Liver (tissue), 9 donors: ENCODE results near the gene ARF5. TPM values are rescaled to one million over a fixed set of nuclear protein-coding genes. Genes with fewer than 3 reads are reported as not detected.

Experiments used
- DNase-seq: peaks from one replicate; pipeline ENCODE4 v3.0.0-alpha.2; 2017; ENCODE audit warnings: low spot score
- H3K27ac ChIP-seq, 2 donors: one replicate each; pipeline ENCODE4 v1.7.0; 2013; ENCODE audit warnings: inconsistent platforms in 2 of 2, low read length in 2 of 2, control low read depth in 1 of 2, low read depth in 1 of 2, mild to moderate bottlenecking in 1 of 2
- H3K27me3 ChIP-seq, 4 donors: one replicate each; pipeline versions ENCODE4 v1.6.1 to v1.7.0; 2013; ENCODE audit warnings: low read length in 3 of 4, inconsistent platforms in 1 of 4, mild to moderate bottlenecking in 1 of 4, moderate library complexity in 1 of 4; ENCODE audit not compliant: control insufficient read depth in 4 of 4, insufficient read depth in 4 of 4
- H3K36me3 ChIP-seq, 4 donors: one replicate each; pipeline versions ENCODE4 v1.6.1 to v1.7.0; 2013; ENCODE audit warnings: low read length in 3 of 4, mild to moderate bottlenecking in 3 of 4, low read depth in 1 of 4, moderate library complexity in 1 of 4; ENCODE audit not compliant: control insufficient read depth in 4 of 4, insufficient read depth in 3 of 4
- H3K4me1 ChIP-seq, 4 donors: one replicate each; pipeline versions ENCODE4 v1.6.1 to v1.7.0; 2013; ENCODE audit warnings: low read length in 3 of 4, mild to moderate bottlenecking in 3 of 4, moderate library complexity in 1 of 4; ENCODE audit not compliant: control insufficient read depth in 4 of 4, insufficient read depth in 4 of 4
- H3K4me3 ChIP-seq, 3 donors: one replicate each; pipeline versions ENCODE4 v1.6.1 to v1.7.0; 2013; ENCODE audit warnings: low read length in 3 of 3, control low read depth in 1 of 3, low read depth in 1 of 3, mild to moderate bottlenecking in 1 of 3
- H3K9ac ChIP-seq, 2 donors: one replicate each; pipeline ENCODE4 v1.7.0; 2013; ENCODE audit warnings: low read length in 2 of 2, mild to moderate bottlenecking in 2 of 2, moderate library complexity in 2 of 2, control low read depth in 1 of 2, low read depth in 1 of 2
- H3K9me3 ChIP-seq, 4 donors: one replicate each; pipeline versions ENCODE4 v1.6.1 to v1.7.0; 2013; ENCODE audit warnings: low read length in 3 of 4; ENCODE audit not compliant: control insufficient read depth in 4 of 4
- EGR1 ChIP-seq, 2 donors: IDR thresholded peaks; 2 replicates each; pipeline ENCODE4 v1.6.1; 2016 to 2018; ENCODE audit warnings: antibody characterized with exemption in 2 of 2, low read depth in 2 of 2
- FOXA1 ChIP-seq: IDR thresholded peaks from 2 replicates; pipeline ENCODE4 v1.6.1; 2016; ENCODE audit warnings: antibody characterized with exemption
- FOXA2 ChIP-seq: IDR thresholded peaks from 2 replicates; pipeline ENCODE4 v1.6.1; 2016; ENCODE audit warnings: antibody characterized with exemption
- GABPA ChIP-seq, 2 donors: IDR thresholded peaks in 1 of 2; conservative IDR thresholded peaks in 1 of 2; 2 replicates each; pipeline ENCODE4 v1.6.1; 2016; ENCODE audit warnings: antibody characterized with exemption in 2 of 2, mild to moderate bottlenecking in 1 of 2, moderate library complexity in 1 of 2
- HNF4A ChIP-seq, 2 donors: conservative IDR thresholded peaks; 2 replicates each; pipeline ENCODE4 v1.6.1; 2016; ENCODE audit warnings: antibody characterized with exemption in 2 of 2, mild to moderate bottlenecking in 2 of 2
- HNF4G ChIP-seq: IDR thresholded peaks from 2 replicates; pipeline ENCODE4 v1.6.1; 2016; ENCODE audit warnings: antibody characterized with exemption
- JUND ChIP-seq, 2 donors: IDR thresholded peaks; 2 replicates each; pipeline ENCODE4 v1.6.1; 2016; ENCODE audit warnings: antibody characterized with exemption in 2 of 2
- NR2F2 ChIP-seq: IDR thresholded peaks from 2 replicates; pipeline ENCODE4 v1.6.1; 2016; ENCODE audit warnings: antibody characterized with exemption
- RAD21 ChIP-seq, 2 donors: IDR thresholded peaks; 2 replicates each; pipeline ENCODE4 v1.6.1; 2016; ENCODE audit warnings: antibody characterized with exemption in 2 of 2, mild to moderate bottlenecking in 2 of 2
- RXRA ChIP-seq, 2 donors: IDR thresholded peaks; 2 replicates each; pipeline ENCODE4 v1.6.1; 2017 to 2018; ENCODE audit warnings: antibody characterized with exemption in 2 of 2, mild to moderate bottlenecking in 1 of 2
- SP1 ChIP-seq: IDR thresholded peaks from 2 replicates; pipeline ENCODE4 v1.6.1; 2018; ENCODE audit warnings: antibody characterized with exemption, mild to moderate bottlenecking
- TAF1 ChIP-seq: conservative IDR thresholded peaks from 2 replicates; pipeline ENCODE4 v1.6.1; 2016; ENCODE audit warnings: antibody characterized with exemption, mild to moderate bottlenecking
- YY1 ChIP-seq: IDR thresholded peaks from 2 replicates; pipeline ENCODE4 v1.6.1; 2016; ENCODE audit warnings: antibody characterized with exemption, mild to moderate bottlenecking
- WGBS: extraction: QIAGEN DNeasy Blood & Tissue Kit; methylation state at CpG from one replicate; pipeline ENCODE4 v1.1.7; 2013; 5-methylcytosine and 5-hydroxymethylcytosine counted together
- polyA plus RNA-seq, 2 donors: library from polyadenylated mRNA; stranded (reverse) in 1 of 2; unstranded in 1 of 2; fragments of 200-250 nt in 1 of 2; fragments of >200 nt in 1 of 2; fragmentation: Nextera tagmentation in 1 of 2; extraction: Ambion mirVana in 1 of 2; gene quantifications; one replicate each; pipeline versions ENCODE4 v1.2.1 to v1.2.3, GENCODE V29; 2013 to 2015
- total RNA-seq, 2 donors: library from RNA; depleted of rRNA; stranded (reverse); fragments of >200 nt; gene quantifications; one replicate each; pipeline ENCODE4 v1.2.3, GENCODE V29; 2014
- TF ChIP-seq, protein P1 (sequence below): IDR thresholded peaks from 2 replicates; pipeline ENCODE4 v1.6.1; 2016; ENCODE audit warnings: antibody characterized with exemption
- TF ChIP-seq, protein P2 (sequence below): IDR thresholded peaks from 2 replicates; pipeline ENCODE4 v1.6.1; 2016; ENCODE audit warnings: antibody characterized with exemption
- TF ChIP-seq, protein P3 (sequence below): IDR thresholded peaks from 2 replicates; pipeline ENCODE4 v1.6.1; 2016; ENCODE audit warnings: antibody characterized with exemption
- TF ChIP-seq, protein P4 (sequence below): fragments of 150-350 bp; IDR thresholded peaks from 2 replicates; pipeline ENCODE4 v1.5.1; 2017; ENCODE audit warnings: improper control_type of control experiment, low read depth, low read length; ENCODE audit not compliant: missing input control
- TF ChIP-seq, protein P5 (sequence below): IDR thresholded peaks from 2 replicates; pipeline ENCODE4 v1.6.1; 2016; ENCODE audit warnings: antibody characterized with exemption, mild to moderate bottlenecking
- donor health status: healthy.
- donor health status: healthy.
- donor health status: healthy.
- donor health status: healthy.
- donor health status: healthy.

Gene ARF5
- total and polyA plus RNA-seq, 4 donors, result 47.8 to 90.0 (median 55.4) TPM

DNA sequence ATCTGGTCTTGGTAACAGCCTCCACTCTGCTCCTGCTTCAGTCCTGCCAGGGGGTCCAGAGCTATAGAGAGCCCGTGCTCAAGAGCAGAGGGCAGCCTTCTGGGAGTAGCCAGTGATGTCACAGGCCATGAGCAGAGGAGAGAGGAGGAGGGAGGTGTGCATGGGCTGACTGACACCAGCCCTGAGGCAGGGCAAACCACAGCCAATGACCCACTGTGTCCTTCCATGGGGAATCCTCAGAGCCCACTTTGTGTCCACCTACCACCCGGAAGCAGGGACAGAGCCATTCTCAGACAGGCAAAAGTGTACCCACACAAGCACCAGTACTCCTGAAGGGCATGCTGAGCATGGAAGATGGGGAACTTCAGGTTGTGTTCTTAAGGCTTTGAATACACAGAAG lies 29.8 kb downstream of the ARF5 start, which contains the start of gene PAX4:
Gene PAX4, minus strand, starts transcription at position 101 of the 400 bp plus-strand sequence. CDS start 2,214 bp downstream, outside the sequence.
- H3K27ac ChIP-seq, result no peak within 1 kb of the TSS
- no peak within 1 kb of the TSS for H3K9ac ChIP-seq
- WGBS, result 46% methylated on average over 2 of the region's 2 CpGs
- H3K4me1 ChIP-seq, result peaks cover 0 to 5% (median 0%) of the 10 kb centered on the region in 4 donors
- peaks cover 0 to 14% (median 3%) of the 10 kb centered on the region in 4 donors for H3K27me3 ChIP-seq
- TF ChIP-seq RAD21 (IDR thresholded peaks at IDR 0.05) (no peak), TAF1 (no peak), FOXA1 (no peak), JUND (IDR thresholded peaks at IDR 0.05) (no peak), FOXA2 (no peak), GABPA (IDR thresholded peaks at IDR 0.05 in 1 of 2, conservative IDR thresholded peaks at IDR 0.05 in 1 of 2) (no peak), RXRA (IDR thresholded peaks at IDR 0.05) (no peak), HNF4A (conservative IDR thresholded peaks at IDR 0.05) (no peak), EGR1 (IDR thresholded peaks at IDR 0.05; ENCODE audit: low read depth in 2 of 2) (no peak), SP1 (no peak), HNF4G (no peak), YY1 (no peak), NR2F2 (no peak)
- TF ChIP-seq, protein P1, sequence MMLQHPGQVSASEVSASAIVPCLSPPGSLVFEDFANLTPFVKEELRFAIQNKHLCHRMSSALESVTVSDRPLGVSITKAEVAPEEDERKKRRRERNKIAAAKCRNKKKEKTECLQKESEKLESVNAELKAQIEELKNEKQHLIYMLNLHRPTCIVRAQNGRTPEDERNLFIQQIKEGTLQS, result no peak
- TF ChIP-seq, protein P2, sequence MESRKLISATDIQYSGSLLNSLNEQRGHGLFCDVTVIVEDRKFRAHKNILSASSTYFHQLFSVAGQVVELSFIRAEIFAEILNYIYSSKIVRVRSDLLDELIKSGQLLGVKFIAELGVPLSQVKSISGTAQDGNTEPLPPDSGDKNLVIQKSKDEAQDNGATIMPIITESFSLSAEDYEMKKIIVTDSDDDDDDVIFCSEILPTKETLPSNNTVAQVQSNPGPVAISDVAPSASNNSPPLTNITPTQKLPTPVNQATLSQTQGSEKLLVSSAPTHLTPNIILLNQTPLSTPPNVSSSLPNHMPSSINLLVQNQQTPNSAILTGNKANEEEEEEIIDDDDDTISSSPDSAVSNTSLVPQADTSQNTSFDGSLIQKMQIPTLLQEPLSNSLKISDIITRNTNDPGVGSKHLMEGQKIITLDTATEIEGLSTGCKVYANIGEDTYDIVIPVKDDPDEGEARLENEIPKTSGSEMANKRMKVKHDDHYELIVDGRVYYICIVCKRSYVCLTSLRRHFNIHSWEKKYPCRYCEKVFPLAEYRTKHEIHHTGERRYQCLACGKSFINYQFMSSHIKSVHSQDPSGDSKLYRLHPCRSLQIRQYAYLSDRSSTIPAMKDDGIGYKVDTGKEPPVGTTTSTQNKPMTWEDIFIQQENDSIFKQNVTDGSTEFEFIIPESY, result no peak
- TF ChIP-seq, protein P3, sequence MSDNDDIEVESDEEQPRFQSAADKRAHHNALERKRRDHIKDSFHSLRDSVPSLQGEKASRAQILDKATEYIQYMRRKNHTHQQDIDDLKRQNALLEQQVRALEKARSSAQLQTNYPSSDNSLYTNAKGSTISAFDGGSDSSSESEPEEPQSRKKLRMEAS, result no peak
- TF ChIP-seq, protein P4, sequence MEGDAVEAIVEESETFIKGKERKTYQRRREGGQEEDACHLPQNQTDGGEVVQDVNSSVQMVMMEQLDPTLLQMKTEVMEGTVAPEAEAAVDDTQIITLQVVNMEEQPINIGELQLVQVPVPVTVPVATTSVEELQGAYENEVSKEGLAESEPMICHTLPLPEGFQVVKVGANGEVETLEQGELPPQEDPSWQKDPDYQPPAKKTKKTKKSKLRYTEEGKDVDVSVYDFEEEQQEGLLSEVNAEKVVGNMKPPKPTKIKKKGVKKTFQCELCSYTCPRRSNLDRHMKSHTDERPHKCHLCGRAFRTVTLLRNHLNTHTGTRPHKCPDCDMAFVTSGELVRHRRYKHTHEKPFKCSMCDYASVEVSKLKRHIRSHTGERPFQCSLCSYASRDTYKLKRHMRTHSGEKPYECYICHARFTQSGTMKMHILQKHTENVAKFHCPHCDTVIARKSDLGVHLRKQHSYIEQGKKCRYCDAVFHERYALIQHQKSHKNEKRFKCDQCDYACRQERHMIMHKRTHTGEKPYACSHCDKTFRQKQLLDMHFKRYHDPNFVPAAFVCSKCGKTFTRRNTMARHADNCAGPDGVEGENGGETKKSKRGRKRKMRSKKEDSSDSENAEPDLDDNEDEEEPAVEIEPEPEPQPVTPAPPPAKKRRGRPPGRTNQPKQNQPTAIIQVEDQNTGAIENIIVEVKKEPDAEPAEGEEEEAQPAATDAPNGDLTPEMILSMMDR, result no peak
- TF ChIP-seq, protein P5, sequence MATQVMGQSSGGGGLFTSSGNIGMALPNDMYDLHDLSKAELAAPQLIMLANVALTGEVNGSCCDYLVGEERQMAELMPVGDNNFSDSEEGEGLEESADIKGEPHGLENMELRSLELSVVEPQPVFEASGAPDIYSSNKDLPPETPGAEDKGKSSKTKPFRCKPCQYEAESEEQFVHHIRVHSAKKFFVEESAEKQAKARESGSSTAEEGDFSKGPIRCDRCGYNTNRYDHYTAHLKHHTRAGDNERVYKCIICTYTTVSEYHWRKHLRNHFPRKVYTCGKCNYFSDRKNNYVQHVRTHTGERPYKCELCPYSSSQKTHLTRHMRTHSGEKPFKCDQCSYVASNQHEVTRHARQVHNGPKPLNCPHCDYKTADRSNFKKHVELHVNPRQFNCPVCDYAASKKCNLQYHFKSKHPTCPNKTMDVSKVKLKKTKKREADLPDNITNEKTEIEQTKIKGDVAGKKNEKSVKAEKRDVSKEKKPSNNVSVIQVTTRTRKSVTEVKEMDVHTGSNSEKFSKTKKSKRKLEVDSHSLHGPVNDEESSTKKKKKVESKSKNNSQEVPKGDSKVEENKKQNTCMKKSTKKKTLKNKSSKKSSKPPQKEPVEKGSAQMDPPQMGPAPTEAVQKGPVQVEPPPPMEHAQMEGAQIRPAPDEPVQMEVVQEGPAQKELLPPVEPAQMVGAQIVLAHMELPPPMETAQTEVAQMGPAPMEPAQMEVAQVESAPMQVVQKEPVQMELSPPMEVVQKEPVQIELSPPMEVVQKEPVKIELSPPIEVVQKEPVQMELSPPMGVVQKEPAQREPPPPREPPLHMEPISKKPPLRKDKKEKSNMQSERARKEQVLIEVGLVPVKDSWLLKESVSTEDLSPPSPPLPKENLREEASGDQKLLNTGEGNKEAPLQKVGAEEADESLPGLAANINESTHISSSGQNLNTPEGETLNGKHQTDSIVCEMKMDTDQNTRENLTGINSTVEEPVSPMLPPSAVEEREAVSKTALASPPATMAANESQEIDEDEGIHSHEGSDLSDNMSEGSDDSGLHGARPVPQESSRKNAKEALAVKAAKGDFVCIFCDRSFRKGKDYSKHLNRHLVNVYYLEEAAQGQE, result no peak
- DNase-seq, result no peak
- H3K9me3 ChIP-seq, result no peaks in the 10 kb centered on the region
- H3K4me3 ChIP-seq, result no peak within 1 kb of the TSS
- no peaks in the 10 kb centered on the region for H3K36me3 ChIP-seq
